DND-41 (cell line): ENCODE results near the gene ATAD3C.

Experiments
- EZH2 ChIP-seq: IDR thresholded peaks from 3 replicates; pipeline ENCODE4 v1.6.1; 2012; ENCODE audit warnings: borderline replicate concordance, low read depth, mild to moderate bottlenecking, moderate library complexity, low read length, inconsistent platforms; ENCODE audit not compliant: severe bottlenecking
- TF ChIP-seq, protein P1 (sequence below): IDR thresholded peaks from 2 replicates; pipeline ENCODE4 v1.5.1; 2012; ENCODE audit warnings: borderline replicate concordance, low read length, moderate library complexity, mild to moderate bottlenecking; ENCODE audit not compliant: poor library complexity, severe bottlenecking; ENCODE audit errors: extremely low read depth

DNA sequence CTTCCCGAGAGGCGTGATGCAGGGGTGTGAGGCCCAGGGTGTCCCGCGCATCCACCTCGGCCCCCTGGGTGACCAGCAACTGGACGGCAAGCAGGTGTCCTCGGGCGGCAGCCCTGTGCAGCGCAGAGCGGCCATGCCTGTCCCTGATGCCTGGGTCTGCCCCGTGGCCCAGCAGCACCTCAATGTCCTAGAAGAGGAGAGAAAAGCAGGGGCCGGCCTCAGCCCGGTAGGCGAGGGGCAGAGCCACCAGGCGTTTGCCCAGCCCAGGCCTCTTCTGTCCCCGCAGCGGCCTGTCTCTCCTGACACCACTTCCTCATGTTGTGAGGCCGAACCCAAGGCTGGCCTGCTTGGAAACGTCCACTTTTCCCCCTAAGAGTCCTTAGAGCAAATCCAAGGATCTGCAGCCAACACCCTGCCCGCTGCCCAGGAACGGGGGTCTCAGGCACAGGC lies 30.1 kb upstream of the ATAD3C start:
- TF ChIP-seq, protein P1, sequence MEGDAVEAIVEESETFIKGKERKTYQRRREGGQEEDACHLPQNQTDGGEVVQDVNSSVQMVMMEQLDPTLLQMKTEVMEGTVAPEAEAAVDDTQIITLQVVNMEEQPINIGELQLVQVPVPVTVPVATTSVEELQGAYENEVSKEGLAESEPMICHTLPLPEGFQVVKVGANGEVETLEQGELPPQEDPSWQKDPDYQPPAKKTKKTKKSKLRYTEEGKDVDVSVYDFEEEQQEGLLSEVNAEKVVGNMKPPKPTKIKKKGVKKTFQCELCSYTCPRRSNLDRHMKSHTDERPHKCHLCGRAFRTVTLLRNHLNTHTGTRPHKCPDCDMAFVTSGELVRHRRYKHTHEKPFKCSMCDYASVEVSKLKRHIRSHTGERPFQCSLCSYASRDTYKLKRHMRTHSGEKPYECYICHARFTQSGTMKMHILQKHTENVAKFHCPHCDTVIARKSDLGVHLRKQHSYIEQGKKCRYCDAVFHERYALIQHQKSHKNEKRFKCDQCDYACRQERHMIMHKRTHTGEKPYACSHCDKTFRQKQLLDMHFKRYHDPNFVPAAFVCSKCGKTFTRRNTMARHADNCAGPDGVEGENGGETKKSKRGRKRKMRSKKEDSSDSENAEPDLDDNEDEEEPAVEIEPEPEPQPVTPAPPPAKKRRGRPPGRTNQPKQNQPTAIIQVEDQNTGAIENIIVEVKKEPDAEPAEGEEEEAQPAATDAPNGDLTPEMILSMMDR: no peak
- TF ChIP-seq EZH2: no peak
